Prostate gland (tissue), 2 donors: ENCODE results near the gene PTN. TPM values are rescaled to one million over a fixed set of nuclear protein-coding genes. Genes with fewer than 3 reads are reported as not detected.

Experiments
- DNase-seq: peaks from one replicate; pipeline ENCODE4 v3.0.0-alpha.2; 2019; ENCODE audit warnings: low spot score
- H3K27ac ChIP-seq, 2 donors: fragments of 200-600 bp; sonication (generic); 2 replicates each; pipeline ENCODE4 v1.5.1; 2017 to 2019
- H3K27me3 ChIP-seq: fragments of 200-600 bp; sonication (generic); replicated peaks from 2 replicates; pipeline ENCODE4 v1.5.1; 2019; ENCODE audit not compliant: insufficient read depth
- H3K36me3 ChIP-seq, 2 donors: fragments of 200-600 bp; sonication (generic); 1 replicate in 1 of 2; 2 replicates in 1 of 2; pipeline versions ENCODE4 v1.5.1 to v1.8.1; 2017 to 2019
- H3K4me1 ChIP-seq: fragments of 200-600 bp; sonication (generic); replicated peaks from 2 replicates; pipeline ENCODE4 v1.5.1; 2019
- H3K4me3 ChIP-seq, 2 donors: fragments of 200-600 bp; sonication (generic); 2 replicates each; pipeline ENCODE4 v1.5.1; 2017 to 2019
- H3K9me3 ChIP-seq: fragments of 200-600 bp; sonication (generic); 2 replicates; pipeline ENCODE4 v1.5.1; 2017
- CTCF ChIP-seq, 4 experiments: fragments of 200-600 bp in 2 of 4; fragments of 450-650 bp in 2 of 4; sonication (generic) in 2 of 4; IDR thresholded peaks; 1 replicate in 3 of 4; 2 replicates in 1 of 4; pipeline ENCODE4 v1.5.1; 2016 to 2019; ENCODE audit warnings: antibody characterized with exemption in 4 of 4, mild to moderate bottlenecking in 2 of 4, moderate library complexity in 2 of 4
- POLR2A ChIP-seq: fragments of 450-650 bp; IDR thresholded peaks from one replicate; pipeline ENCODE4 v1.6.1; 2016; ENCODE audit warnings: antibody characterized with exemption, mild to moderate bottlenecking
- POLR2AphosphoS5 ChIP-seq: sonication (generic); formaldehyde crosslinking; IDR thresholded peaks from one replicate; pipeline ENCODE4 v1.6.1; 2017; ENCODE audit warnings: antibody characterized with exemption
- WGBS: methylation state at CpG from one replicate; pipeline ENCODE4 v1.1.5; 2018; 5-methylcytosine and 5-hydroxymethylcytosine counted together
- intact Hi-C: fragments of 100-400 bp; cut with DNase I; formaldehyde crosslinking; loops from one replicate; pipeline ENCODE4 v1.14.2; 2022
- total RNA-seq, 2 donors: library from RNA; depleted of rRNA; stranded (reverse); fragments of >200 nt; gene quantifications; one replicate each; pipeline ENCODE4 v1.1.0, GENCODE V29; 2016

The PTN gene
- total RNA-seq, 2 donors from 2014 or later: 56.6 to 96.6 TPM

- DNase-seq: no peak
- intact Hi-C loops: no loop called here
- WGBS: 53% methylated on average over 4 of the region's 4 CpGs
- TF ChIP-seq POLR2A (no peak), CTCF (IDR thresholded peaks at IDR 0.05) (no peak), POLR2AphosphoS5 (no peak)
- Histone ChIP-seq H3K36me3 (no peaks in the 10 kb centered on the region), H3K4me3 (no peak overlapping the region), H3K27ac (no peak overlapping the region), H3K9me3 (no peaks in the 10 kb centered on the region), H3K27me3 (no peaks in the 10 kb centered on the region), H3K4me1 (no peaks in the 10 kb centered on the region)
These were observed 36.8 kb downstream of the PTN start for GRCh38 chr7:137306748-137307147.

DNA sequence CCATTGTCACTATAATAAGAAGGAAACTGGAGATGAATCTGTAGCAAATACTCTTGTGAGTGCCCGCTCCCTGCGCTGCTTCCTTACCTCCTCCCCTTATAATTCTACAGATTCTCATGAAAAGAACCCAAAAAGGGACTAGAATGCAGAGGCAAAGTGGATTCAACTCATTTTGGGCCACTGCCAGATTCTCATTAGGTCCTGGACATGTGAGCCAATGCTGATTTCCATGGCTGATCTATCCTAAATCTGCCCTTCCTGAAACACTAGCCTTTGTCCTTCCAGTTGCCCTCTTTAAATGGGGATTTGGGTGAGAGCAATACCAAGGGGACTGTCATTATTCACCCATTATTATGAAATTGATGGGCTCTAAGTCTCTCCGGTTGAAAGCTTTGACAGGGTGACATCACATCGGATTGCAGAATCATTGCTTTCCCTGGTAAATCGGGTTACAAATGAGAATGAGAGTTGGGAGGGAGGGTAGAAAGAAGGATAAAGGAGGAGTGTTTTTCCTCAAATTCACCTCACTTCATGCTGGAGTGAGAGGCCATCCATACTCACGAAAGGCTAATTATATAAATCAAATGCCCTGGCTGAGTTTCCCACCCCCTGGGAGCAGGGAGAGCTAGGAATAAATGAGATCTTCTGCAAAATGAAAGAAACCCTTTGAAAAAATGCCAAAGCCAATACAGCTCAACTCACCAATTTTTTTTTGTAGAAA is 37.5 kb downstream of the PTN start:
- Histone ChIP-seq H3K27ac (no peak overlapping the region), H3K9me3 (no peaks in the 10 kb centered on the region), H3K27me3 (no peaks in the 10 kb centered on the region), H3K4me1 (no peaks in the 10 kb centered on the region), H3K4me3 (no peak overlapping the region), H3K36me3 (no peaks in the 10 kb centered on the region)
- TF ChIP-seq CTCF (IDR thresholded peaks at IDR 0.05) (no peak), POLR2A (no peak), POLR2AphosphoS5 (no peak)
- intact Hi-C loops: no loop called here
- WGBS: 72% methylated on average over 6 of the region's 6 CpGs
- DNase-seq: no peak

DNA sequence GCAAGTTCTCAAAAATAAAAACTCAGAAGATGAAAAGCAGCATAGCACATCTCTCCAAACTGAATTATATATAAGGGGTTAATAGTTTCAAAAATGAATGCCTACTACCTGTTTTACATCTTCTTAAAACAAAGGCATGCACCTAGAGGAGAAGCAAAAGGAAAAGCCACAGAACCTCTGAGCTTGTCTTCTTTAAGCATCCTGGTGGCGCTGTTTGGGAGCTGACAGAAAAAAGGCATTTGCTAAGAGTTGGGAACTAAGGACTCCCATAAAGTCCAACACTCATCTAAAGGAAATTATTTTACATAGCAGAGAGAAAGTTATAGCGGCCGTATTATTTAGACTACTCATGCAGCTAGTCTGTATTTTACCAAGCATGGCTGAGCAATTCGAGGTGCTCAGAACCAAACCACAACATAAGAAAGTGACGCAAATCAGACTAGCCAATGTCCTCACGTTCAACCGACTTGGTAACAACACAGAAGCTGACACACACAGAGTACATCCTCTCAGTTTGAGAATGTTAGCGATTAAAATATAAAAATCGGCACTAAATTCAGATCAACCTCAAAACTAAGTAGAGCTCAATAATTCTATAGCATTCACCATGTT is 38.8 kb downstream of the PTN start:
- 89% methylated on average over 9 of the region's 9 CpGs for WGBS
- intact Hi-C loops: no loop called here
- Histone ChIP-seq H3K4me1 (no peaks in the 10 kb centered on the region), H3K36me3 (no peaks in the 10 kb centered on the region), H3K27me3 (no peaks in the 10 kb centered on the region), H3K27ac (no peak overlapping the region), H3K9me3 (no peaks in the 10 kb centered on the region), H3K4me3 (no peak overlapping the region)
- TF ChIP-seq POLR2A: no peak
- TF ChIP-seq POLR2AphosphoS5: no peak
- TF ChIP-seq CTCF (IDR thresholded peaks at IDR 0.05): no peak
- DNase-seq: no peak

- intact Hi-C loops: no loop called here
- 100% methylated on average over 1 of the region's 1 CpG for WGBS
- Histone ChIP-seq H3K27ac (no peak overlapping the region), H3K27me3 (no peaks in the 10 kb centered on the region), H3K9me3 (no peaks in the 10 kb centered on the region), H3K4me3 (no peak overlapping the region), H3K4me1 (no peaks in the 10 kb centered on the region), H3K36me3 (no peaks in the 10 kb centered on the region)
- no peak for TF ChIP-seq CTCF (IDR thresholded peaks at IDR 0.05)
- TF ChIP-seq POLR2AphosphoS5: no peak
- no peak for TF ChIP-seq POLR2A
- DNase-seq: no peak
These were observed 39.4 kb downstream of the PTN start for GRCh38 chr7:137304165-137304564.

DNA sequence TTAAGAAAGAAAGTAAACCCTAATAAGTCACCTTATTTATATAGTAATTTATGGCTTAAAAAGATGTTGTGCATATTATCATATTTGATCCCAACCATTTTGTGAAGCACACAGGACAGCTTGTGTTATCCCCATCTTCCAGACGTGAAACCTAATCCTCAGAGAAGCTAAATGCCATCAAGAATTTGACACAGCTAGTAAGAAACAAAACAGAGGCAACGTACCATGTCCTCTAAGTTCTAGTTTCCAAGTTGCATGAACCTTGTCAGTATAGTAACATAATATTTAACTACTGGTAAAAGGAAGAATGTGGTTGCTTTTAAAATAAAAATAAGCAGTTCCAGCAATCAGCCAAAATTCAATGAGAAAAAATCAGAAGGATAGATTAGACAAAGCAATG is 41.5 kb downstream of the PTN start:
- Histone ChIP-seq H3K9me3 (no peaks in the 10 kb centered on the region), H3K36me3 (no peaks in the 10 kb centered on the region), H3K4me1 (no peaks in the 10 kb centered on the region), H3K4me3 (no peak overlapping the region), H3K27me3 (no peaks in the 10 kb centered on the region), H3K27ac (no peak overlapping the region)
- intact Hi-C loops: no loop called here
- TF ChIP-seq CTCF (IDR thresholded peaks at IDR 0.05) (no peak), POLR2AphosphoS5 (no peak)
- WGBS: 56% methylated on average over 2 of the region's 2 CpGs
- no peak for DNase-seq
